ENCODE data around the gene NDFIP2.

Gene NDFIP2

DNA sequence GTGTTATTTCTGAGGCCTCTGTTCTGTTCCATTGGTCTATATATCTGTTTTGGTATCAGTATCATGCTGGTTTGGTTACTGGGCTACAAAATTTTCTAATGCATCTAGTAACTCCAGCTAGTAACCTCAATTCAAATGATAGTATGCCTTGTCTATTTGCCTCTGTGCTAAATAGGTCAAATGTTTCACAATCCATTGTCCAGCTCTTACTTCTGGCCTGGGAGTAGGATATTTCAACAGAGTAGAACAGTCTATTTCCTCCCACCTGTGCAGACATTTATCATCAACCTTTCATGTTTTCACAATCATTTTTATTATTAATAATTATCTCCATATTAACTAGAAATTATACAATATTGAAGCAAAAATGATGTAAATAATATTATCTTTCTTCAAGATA is 18.1 kb upstream of the NDFIP2 start:
- no peak for DNase-seq

DNA sequence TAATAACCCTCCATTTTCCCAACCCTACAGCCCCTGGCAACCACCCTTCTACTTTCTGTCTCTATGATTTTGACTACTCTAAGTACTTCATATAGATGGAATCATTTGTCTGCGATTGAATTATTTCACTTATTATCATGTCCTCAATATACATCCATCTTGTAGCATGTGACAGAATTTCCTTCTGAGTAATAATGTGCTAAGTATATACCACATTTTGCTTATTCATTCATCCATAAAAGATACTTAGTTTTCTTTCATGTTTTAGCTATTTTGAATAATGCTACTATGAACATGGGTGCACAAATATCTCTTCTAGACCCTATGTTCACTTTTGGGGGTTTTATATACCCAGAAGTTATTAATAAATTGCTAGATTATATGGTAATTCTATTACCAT is 17.4 kb upstream of the NDFIP2 start:
- no peak for DNase-seq

DNA sequence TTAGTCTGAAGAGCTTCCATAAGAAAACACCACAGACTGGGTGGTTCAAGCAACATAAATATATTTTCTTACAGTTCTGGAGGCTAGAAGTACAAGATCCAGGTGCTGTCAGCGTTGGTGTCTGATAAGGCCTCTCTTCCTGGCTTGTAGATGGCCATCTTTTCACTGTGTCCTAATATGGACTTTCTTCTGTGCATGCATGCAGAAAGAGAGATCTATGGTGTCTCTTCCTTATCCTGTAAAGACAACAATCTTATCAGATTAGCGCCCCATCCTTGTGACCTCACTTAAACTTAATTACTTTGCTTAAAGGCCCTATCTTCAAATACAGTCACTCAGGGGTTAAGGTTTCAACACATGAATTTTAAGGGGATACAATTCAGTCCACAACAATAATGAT is 14.1 kb upstream of the NDFIP2 start:
- no peak for DNase-seq

DNA sequence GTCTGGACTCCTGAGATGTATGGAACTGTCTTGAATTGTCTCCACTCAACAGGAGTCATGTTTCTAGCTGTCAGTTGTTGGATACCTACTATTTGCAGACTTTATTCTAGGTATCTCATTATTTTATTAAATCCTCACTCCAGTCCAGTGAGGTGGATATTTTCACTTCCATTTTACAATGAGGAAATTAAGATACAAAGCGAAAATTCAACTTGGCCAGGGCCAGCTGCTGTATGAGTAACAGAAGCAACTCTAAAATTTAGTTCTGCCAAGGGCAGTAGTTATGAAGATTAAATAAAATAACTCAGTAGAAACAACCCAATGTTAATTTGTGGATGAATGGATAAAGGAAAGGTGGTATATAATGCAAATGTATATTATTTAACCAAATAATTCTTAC is 12.6 kb upstream of the NDFIP2 start:
- no peak for DNase-seq

DNA sequence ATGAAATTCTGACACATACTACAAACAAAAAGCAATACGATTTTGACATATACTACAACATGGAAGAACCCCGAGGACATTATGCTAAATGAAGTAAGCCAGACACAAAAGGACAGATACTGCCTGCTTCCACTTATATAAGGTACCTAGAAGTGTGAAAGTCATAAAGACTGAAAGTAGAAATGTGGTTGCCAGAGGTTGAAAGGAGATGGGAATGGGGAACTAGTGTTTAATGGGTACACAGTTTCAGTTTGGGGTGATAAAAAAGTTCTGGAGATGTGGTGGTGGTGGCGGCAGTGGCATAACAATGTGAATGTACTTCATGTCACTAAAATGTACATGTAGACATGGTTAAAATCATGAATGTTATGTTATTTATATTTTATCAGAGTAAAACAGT is 12.1 kb upstream of the NDFIP2 start:
- DNase-seq: no peak

DNA sequence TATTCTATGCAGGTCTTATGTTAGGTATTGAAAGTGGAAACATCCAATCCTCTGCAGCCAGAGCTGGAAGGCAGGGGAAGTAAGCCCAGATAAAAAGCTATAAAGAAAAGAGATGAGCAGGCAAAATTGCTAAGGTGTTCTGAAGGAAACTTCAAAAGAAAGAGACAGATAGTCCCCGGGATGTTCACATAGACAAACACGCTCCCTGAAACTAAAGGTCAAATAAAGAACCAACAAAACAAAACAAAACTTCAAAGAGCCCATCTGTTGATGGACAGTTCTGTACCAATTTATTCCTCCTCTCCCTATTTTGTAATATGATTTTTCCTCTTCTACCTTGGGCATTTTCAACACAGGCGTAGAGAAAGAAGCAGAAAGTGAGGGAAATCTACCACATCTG is 11.3 kb upstream of the NDFIP2 start:
- DNase-seq: no peak

DNA sequence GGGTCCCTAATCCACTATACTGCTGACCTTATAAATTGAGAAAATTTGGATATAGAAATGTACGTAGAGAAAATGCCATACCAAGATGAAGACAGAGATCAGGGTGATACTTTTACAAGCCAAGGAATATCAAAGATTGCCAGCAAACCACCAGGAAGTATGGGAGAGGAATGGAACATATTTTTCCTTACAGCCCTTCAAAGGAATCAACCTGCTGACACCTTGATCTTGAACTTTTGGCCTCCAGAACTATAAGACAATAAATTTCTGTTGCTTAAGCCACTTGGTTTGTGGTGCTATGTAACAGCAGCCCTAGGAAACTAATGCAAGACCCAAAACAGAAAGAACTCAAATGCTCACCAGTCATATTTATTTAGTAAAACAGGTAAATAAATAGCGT is 10.3 kb upstream of the NDFIP2 start:
- no peak for DNase-seq

DNA sequence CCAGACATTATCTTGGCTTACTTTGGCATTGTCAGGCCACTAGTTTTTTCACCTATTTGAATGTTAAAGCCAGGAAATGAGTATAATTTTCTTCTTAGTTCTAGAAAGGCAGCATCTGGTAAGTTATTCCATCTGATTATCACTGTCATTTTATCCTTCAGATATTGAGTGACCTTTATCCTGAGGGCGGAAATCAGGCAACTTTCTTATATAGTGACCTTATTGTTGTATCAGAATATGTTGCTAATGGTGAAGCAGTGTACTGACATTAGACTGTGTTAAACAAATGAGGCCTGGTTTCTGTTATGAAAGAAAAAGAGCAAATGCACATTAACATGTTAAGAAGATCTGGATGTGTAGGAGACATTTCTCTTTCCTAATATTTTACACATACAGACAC is 5.4 kb upstream of the NDFIP2 start:
- DNase-seq: no peak

DNA sequence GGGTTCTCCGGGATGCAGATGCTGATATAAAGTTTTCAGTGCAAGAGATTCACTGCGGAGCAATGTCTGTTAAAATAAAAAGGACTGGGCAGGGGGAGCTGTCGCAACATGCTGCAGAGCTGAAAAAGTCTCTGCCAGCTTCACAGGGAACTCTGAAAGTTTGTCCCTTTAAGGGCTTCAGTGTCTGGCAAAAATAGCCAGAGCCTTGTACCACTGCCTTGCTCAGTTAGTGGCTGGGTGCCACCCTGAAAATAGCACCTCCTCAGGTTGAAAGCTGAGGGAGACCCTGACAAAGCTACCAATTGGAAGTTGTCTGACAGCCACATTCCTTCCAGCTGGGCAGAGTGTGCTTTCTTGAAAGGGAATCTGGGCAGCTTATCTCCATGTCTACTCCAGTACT is 3.0 kb upstream of the NDFIP2 start:
- DNase-seq: no peak

DNA sequence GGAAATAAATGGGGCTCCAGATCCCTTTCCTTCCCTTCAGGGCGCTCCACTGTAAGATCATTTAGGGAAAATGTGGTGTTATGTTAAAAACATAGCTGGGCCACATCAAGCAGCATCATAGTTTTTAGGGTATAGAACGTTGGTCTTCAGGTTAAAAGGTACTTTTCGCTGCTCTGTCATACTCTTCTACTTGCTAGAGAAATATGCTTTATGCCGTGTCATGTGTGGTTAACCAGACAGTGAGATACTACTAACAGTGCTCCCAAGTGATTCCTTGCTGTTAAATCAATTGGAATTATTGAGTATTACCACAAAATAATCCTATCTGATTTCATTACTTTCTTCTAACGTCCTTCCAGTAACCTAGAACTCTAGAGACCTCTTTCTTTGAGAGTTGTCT is 1.1 kb upstream of the NDFIP2 start:
- no peak for DNase-seq

DNA sequence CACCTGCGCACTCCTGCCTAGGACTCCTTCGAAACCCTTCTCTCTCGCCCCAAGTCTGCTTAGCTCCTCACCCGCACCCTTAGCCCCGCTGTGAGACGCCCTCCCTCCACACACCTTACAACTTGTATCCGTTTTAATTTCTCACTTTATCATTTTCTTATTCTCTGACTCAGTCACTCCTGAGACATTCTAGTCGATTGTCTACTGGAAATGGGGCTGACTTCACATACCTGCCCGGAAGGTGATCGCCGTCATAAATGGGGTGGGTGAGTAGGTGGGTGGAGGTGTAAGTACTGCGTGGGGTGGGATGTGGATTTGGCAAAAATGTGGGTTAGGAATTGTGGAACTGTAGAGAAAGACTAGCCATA is 714 bp downstream of the NDFIP2 start:
- DNase-seq: no peak

DNA sequence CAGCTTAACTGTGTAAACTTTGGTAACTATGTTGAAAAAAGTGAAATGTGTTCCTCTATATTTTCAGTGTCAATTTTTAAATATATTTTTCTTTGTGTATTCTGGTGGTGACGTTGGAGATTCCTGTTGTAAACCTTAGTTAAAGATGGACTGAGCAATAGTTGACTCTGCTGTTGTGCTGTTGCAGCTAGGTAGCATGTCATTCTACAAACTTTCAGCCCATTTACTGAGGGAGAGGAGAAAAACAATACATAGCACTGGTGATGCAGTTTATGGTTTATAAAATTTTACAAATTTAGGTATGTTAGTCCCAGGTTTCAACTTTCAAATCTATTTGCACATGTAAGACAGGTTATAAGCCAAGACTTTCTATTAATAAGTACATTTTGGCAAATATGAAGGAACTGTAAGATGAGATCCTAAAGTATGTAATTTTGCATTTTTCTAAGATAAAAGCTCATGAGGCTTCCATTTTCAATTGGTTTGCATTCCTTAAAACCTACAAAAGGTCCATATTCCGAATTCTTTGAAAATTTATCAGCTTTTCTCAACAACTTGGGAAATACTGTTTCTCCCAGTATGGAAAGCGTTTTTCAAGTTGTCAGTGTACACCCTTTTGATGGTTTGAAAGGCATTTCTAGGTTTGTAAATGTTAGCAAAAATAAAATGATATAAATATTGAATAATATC is 1.5 kb downstream of the NDFIP2 start:
- no peak for DNase-seq

DNA sequence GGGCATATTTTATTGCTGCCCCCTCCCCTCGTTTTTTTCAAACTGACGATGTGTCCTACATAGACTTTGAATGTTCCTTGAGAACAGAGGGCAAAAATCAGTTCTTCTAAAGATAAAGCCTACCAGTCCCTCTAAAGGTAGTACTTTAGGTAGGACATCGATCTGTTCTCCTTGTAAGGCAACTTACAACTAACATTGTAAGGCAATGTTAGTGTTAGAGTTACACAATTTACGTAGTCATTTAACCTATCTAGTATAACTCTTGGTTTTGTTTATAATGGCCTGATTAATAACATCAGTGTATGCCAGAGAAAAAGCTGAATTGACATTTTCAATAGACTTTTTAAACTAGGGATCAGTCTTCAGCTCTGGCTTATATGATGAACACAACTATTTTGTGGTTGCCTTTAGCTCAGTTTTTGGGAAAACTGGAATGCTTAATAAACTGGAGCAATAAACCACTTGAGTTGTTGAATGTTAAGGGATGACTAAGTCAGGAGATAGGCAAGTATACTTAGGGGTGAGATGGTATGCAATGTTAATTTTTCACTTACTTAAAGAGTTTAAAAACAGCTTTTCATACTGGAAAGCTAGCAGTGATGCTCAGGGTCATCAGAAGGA is 2.2 kb downstream of the NDFIP2 start:
- no peak for DNase-seq

DNA sequence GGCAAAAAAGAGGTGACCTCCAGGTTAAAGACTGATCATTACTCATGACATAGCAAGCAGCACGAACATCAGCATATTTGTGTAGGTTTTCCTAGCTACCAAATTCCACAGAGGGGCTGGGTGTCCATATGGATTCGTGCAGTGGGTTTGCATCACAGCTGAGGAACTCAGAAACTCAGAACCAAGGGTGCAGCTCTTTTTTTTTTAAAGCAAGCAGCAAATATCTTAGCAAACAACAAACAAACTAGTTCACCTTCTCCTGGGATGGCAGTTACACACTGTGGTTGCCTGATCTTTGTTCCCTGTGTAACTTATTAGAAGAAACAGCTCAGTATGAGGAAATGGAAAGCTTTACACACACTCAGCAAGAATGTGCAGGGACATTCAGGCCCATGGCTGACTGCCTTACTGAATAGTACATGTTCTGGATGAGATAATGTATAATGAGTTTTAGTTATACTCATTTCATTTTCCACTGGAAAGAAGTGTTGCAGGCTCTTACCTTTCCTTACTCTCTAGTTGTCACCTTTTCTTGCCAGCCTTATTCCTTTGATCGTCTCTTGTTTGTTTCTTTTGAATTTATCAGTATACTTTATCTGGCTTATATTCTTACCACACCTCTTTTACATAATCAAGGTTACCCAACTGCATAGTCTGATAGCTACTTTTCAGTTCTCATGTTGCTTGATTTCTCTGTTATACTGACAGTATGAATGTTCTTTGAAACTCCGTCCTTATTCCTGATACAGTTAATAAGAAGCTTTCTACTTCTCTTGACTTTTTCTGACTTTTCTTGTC is 4.3 kb downstream of the NDFIP2 start:
- DNase-seq: no peak

DNA sequence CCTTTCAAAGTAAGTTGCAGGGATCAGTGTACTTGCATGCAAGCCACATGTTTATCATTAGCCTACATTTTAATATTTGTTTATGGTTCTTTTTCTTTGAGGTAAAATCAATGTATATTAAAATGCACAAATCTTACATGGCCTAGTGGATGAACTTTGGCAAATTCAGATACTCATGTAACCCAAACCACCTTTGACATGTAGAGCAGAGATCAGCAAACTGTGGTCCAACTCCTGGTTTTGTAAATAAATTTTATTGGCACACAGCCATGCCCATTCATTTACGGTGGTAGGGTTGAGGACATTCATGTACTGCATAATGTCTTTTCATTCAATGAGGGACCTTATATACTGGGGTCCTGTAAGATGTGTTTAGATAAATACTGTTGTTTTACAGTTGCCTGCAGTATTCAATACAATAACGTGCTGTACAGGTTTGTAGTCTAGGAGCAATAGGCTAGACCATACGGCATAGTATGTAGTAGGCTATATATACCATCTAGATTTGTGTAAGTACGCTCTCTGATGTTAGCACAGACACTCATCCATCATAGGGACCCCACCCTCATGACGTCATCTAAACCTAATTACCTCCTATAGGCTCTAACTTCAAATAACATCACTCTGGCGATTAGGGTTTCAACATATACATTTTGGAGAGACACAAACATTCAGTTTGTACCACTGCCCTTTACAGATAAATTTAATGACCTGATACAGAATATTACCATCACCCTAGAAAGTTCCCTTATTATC is 5.7 kb downstream of the NDFIP2 start:
- no peak for DNase-seq

DNA sequence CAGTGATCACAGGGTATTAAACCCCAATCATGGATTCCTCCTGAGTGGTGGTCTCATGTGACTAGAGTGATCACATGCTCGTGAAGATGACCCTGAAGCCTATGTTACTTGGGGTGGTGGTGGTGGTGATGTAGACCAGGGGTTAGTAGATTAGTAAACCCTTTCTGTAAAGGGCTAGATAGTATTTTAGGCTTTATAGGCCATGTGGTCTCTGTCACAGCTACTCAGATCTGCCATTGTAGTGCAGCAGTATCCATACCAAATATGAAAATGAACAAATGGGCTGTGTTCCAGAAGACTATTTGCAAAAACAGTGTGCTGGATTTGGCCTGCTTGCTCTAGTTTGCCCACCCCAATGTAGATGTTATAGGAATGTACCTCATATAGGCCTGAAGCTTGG is 9.4 kb downstream of the NDFIP2 start:
- no peak for DNase-seq

DNA sequence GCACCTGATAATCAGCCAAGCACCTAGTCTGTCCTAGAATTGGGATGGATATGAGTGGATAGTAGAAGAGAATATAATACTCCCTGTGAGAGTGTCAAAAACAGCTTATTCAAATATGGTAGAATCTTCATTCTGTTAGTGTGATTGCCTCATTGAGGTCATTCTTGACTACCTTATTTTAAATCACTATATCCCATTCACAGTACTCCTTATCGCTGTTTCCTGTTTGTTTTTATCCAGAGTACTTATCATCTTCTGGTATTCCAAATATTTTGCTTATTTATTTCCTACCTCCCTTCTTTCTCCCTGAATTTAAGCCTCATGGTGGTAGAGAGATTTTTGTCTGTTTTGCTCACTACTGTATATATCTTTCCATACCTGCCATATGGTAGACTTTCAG is 9.9 kb downstream of the NDFIP2 start:
- no peak for DNase-seq

DNA sequence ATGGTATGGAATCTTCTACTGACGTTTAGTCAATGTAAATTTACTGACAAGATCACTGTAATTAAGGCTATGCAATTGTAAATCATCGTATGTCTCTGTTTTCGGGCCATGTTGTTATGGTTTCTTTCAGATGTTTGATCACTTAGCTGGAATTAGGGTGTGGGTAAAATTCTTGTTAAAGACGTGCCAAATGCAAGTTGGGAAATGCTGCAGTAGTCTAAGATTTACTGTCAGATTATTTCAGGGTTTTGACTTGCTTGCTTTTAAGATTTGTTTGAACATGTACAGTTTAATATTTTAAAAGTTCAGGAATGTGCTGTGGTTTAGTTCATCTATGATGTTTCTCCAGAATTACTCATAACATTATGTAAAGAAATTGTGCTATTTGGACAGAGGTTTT is 10.8 kb downstream of the NDFIP2 start:
- DNase-seq: no peak

DNA sequence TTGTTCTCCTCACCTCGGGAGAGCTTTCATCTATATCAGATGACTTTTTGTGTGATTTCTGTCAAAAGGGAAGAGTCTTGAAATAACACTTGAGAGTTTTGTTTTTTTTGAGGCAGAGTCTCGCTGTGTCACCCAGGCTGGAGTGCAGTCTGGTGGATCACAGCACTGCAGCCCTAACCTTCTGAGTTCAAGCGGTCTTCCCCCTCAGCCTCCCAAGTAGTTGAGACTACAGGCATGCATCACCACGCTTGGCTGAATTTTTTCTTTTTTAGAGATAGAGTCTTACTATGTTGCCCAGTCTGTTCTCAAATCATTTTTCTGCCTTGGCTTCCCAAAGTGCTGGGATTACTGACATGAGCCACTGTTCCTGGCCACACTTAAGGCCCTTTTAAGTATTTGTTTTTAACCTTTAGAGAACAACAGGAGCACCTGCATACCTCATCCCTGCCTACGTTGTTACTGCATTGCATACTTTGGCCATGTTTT is 11.4 kb downstream of the NDFIP2 start:
- DNase-seq: no peak

DNA sequence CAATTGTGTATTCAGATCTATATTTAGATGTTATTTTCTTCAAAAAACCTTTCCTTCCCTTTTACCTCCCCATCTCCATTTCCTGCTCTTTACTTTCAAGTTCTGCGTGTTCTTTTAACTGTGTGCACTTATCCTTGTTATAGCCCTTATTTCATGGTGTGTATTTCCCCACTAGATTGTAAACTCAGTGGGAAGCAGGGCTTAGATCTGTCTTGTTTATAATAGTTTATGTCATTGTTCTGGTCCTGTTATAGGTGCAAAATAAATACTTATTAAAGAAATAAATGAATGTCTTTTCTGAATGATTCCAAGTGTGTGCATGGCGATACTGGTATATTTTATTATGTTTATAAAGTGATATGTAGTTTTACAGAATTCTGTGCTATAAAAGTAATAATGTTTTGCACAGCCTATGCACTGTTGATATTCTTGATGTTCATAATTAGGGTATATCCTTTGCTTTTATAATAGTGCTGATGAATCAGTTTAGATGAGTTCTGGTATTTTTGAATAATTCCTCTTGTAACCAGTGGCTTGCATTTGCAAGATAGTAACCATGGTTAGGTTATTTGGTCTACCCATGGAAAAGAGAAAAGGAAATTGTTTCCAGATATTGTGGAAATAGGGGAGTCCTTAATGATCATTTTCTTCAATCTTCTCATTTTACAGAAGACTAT is 12.1 kb downstream of the NDFIP2 start:
- DNase-seq: no peak

DNA sequence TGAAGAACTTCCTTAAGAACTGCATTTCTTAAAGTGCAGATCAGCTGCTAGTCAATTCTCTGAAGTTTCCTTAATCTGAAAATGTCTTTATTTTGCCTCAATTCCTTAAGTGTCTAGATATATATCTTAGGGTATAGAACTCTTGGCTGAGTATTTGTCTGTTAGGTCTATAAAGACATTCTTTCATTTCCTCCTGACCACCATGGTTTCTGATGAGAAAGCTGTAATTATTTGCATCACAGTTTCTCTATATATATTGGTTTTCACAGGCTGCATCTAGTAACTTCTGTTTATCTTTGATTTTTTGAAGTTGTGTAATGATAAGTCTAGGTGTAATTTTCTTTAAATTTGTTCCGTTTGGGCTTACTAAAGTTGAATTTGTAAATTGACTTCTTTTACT is 15.2 kb downstream of the NDFIP2 start:
- no peak for DNase-seq

DNA sequence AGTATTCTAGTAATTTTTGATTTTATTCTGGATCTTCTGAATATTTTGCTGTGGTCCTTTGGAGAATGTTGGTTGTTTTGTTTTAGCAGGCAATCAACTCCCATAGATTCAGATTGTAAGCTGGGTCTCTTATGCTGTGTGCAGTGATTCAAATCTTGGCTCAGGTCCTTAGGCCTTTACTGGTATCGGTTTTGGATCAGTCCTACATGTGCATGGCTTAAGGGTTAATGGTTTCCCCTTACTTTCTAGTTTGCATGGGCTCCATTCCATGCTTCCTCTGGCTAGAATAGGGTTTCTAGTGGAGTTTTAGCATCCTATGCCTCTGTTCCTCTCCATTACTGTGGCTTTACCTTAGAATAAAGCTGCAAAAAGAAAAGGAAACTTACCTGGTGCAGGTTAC is 16.1 kb downstream of the NDFIP2 start:
- no peak for DNase-seq

DNA sequence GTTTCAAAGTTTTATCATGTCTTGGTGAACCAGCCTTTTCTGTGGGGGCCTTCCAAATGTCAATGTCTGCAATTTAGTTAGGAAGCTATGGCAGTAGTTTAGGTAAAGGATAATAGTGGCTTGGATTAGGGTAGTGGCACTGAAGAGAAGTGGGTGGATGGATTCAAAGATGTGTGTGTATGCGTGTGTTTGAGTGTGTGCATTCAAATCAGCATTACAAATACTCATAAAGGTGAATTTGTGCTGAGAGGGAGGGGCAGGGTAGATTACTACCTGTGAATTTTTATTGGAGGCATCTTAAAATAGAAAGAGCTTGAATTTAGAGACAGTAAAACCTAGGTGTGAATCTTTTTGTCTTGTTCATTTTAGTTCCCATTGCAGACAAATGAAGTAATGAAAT is 16.9 kb downstream of the NDFIP2 start:
- DNase-seq: no peak

All from NCI-H187 (cell line).